Measurements from ENCODE around the gene TBC1D22A. TPM values are rescaled to one million over a fixed set of nuclear protein-coding genes. Genes with fewer than 3 reads are reported as not detected.
"Not testable (repeated sequence)": the region's sequence is repeated elsewhere in the genome, so short reads cannot be mapped to it uniquely, and the experiment has no call there.

TBC1D22A gene
- total RNA-seq, 1 donor from 2014 or later = 41.0 TPM

- DNase-seq = no peak
- H3K36me3 Mint-ChIP-seq (ENCODE audit: low read depth) = no peaks in the 10 kb centered on the region
- no peaks in the 10 kb centered on the region for H3K9me3 Mint-ChIP-seq
- H3K4me1 Mint-ChIP-seq = no peaks in the 10 kb centered on the region
- no peaks in the 10 kb centered on the region for H3K27me3 Mint-ChIP-seq
- no peak overlapping the region for H3K4me3 Mint-ChIP-seq
- no peak overlapping the region for H3K27ac Mint-ChIP-seq
- intact Hi-C loops (cut with micrococcal nuclease) = no loop called here
These were observed 398.5 kb downstream of the TBC1D22A start for GRCh38 chr22:47160781-47161520.

GRCh38 chr22:47161631-47162030, 399.2 kb downstream of the TBC1D22A start:
- H3K4me3 Mint-ChIP-seq = no peak overlapping the region
- intact Hi-C loops (cut with micrococcal nuclease) = no loop called here
- DNase-seq = no peak
- H3K27ac Mint-ChIP-seq = no peak overlapping the region
- no peaks in the 10 kb centered on the region for H3K4me1 Mint-ChIP-seq
- H3K27me3 Mint-ChIP-seq = no peaks in the 10 kb centered on the region
- no peaks in the 10 kb centered on the region for H3K36me3 Mint-ChIP-seq (ENCODE audit: low read depth)
- H3K9me3 Mint-ChIP-seq = no peaks in the 10 kb centered on the region

GRCh38 chr22:47162865-47163264, 400.4 kb downstream of the TBC1D22A start:
- H3K4me3 Mint-ChIP-seq = no peak overlapping the region
- no peaks in the 10 kb centered on the region for H3K36me3 Mint-ChIP-seq (ENCODE audit: low read depth)
- no peak overlapping the region for H3K27ac Mint-ChIP-seq
- no peaks in the 10 kb centered on the region for H3K4me1 Mint-ChIP-seq
- no peak for DNase-seq
- intact Hi-C loops (cut with micrococcal nuclease) = no loop called here
- no peaks in the 10 kb centered on the region for H3K9me3 Mint-ChIP-seq
- H3K27me3 Mint-ChIP-seq = no peaks in the 10 kb centered on the region

- no peaks in the 10 kb centered on the region for H3K27me3 Mint-ChIP-seq
- no peaks in the 10 kb centered on the region for H3K4me1 Mint-ChIP-seq
- no peak overlapping the region for H3K4me3 Mint-ChIP-seq
- DNase-seq = no peak
- no peak overlapping the region for H3K27ac Mint-ChIP-seq
- no peaks in the 10 kb centered on the region for H3K9me3 Mint-ChIP-seq
- H3K36me3 Mint-ChIP-seq (ENCODE audit: low read depth) = no peaks in the 10 kb centered on the region
- intact Hi-C loops (cut with micrococcal nuclease) = no loop called here
These were observed 401.0 kb downstream of the TBC1D22A start for GRCh38 chr22:47163481-47163855.

- Mint-ChIP-seq H3K27me3 (no peaks in the 10 kb centered on the region), H3K36me3 (ENCODE audit: low read depth) (no peaks in the 10 kb centered on the region), H3K9me3 (no peaks in the 10 kb centered on the region), H3K4me1 (no peaks in the 10 kb centered on the region), H3K27ac (no peak overlapping the region), H3K4me3 (no peak overlapping the region)
- no peak for DNase-seq
- intact Hi-C loops (cut with micrococcal nuclease) = no loop called here
These were observed 401.5 kb downstream of the TBC1D22A start for GRCh38 chr22:47163856-47164513.

- Mint-ChIP-seq H3K27me3 (no peaks in the 10 kb centered on the region), H3K4me3 (no peak overlapping the region), H3K9me3 (no peaks in the 10 kb centered on the region), H3K36me3 (ENCODE audit: low read depth) (no peaks in the 10 kb centered on the region), H3K4me1 (no peaks in the 10 kb centered on the region), H3K27ac (no peak overlapping the region)
- DNase-seq = no peak
- intact Hi-C loops (cut with micrococcal nuclease) = no loop called here
These were observed 402.3 kb downstream of the TBC1D22A start for GRCh38 chr22:47164514-47165337.

- DNase-seq = no peak
- Mint-ChIP-seq H3K4me1 (no peaks in the 10 kb centered on the region), H3K9me3 (no peaks in the 10 kb centered on the region), H3K27ac (no peak overlapping the region), H3K27me3 (no peaks in the 10 kb centered on the region), H3K4me3 (no peak overlapping the region), H3K36me3 (ENCODE audit: low read depth) (no peaks in the 10 kb centered on the region)
- intact Hi-C loops (cut with micrococcal nuclease) = no loop called here
These were observed 403.0 kb downstream of the TBC1D22A start for GRCh38 chr22:47165338-47166032.

- H3K36me3 Mint-ChIP-seq (ENCODE audit: low read depth) = no peaks in the 10 kb centered on the region
- no peak overlapping the region for H3K27ac Mint-ChIP-seq
- no peaks in the 10 kb centered on the region for H3K9me3 Mint-ChIP-seq
- no peaks in the 10 kb centered on the region for H3K4me1 Mint-ChIP-seq
- intact Hi-C loops (cut with micrococcal nuclease) = no loop called here
- H3K4me3 Mint-ChIP-seq = no peak overlapping the region
- DNase-seq = no peak
- H3K27me3 Mint-ChIP-seq = no peaks in the 10 kb centered on the region
These were observed 403.6 kb downstream of the TBC1D22A start for GRCh38 chr22:47166033-47166404.

GRCh38 chr22:47166446-47167016, 404.1 kb downstream of the TBC1D22A start:
- DNase-seq = no peak
- H3K36me3 Mint-ChIP-seq (ENCODE audit: low read depth) = no peaks in the 10 kb centered on the region
- no peaks in the 10 kb centered on the region for H3K27me3 Mint-ChIP-seq
- no peak overlapping the region for H3K4me3 Mint-ChIP-seq
- intact Hi-C loops (cut with micrococcal nuclease) = no loop called here
- no peaks in the 10 kb centered on the region for H3K9me3 Mint-ChIP-seq
- H3K27ac Mint-ChIP-seq = no peak overlapping the region
- H3K4me1 Mint-ChIP-seq = no peaks in the 10 kb centered on the region

GRCh38 chr22:47167056-47167455, 404.6 kb downstream of the TBC1D22A start:
- H3K27me3 Mint-ChIP-seq = no peaks in the 10 kb centered on the region
- intact Hi-C loops (cut with micrococcal nuclease) = no loop called here
- H3K27ac Mint-ChIP-seq = no peak overlapping the region
- H3K36me3 Mint-ChIP-seq (ENCODE audit: low read depth) = no peaks in the 10 kb centered on the region
- H3K4me3 Mint-ChIP-seq = no peak overlapping the region
- no peaks in the 10 kb centered on the region for H3K9me3 Mint-ChIP-seq
- no peaks in the 10 kb centered on the region for H3K4me1 Mint-ChIP-seq
- DNase-seq = no peak

- H3K4me1 Mint-ChIP-seq = not testable (repeated sequence)
These were observed 405.5 kb downstream of the TBC1D22A start for GRCh38 chr22:47167921-47168320.

GRCh38 chr22:47168441-47168840, 406.0 kb downstream of the TBC1D22A start:
- Mint-ChIP-seq H3K9me3 (no peaks in the 10 kb centered on the region), H3K36me3 (ENCODE audit: low read depth) (no peaks in the 10 kb centered on the region), H3K27me3 (no peaks in the 10 kb centered on the region), H3K4me1 (no peaks in the 10 kb centered on the region), H3K27ac (no peak overlapping the region), H3K4me3 (no peak overlapping the region)
- intact Hi-C loops (cut with micrococcal nuclease) = no loop called here
- DNase-seq = no peak

More at GRCh38 chr22:47167921-47168320, 405.5 kb downstream of the TBC1D22A start:
- H3K36me3 Mint-ChIP-seq (ENCODE audit: low read depth); H3K27ac Mint-ChIP-seq; H3K9me3 Mint-ChIP-seq; intact Hi-C loops (cut with micrococcal nuclease); DNase-seq; H3K27me3 Mint-ChIP-seq; H3K4me3 Mint-ChIP-seq: not testable (repeated sequence)

- intact Hi-C loops (cut with micrococcal nuclease) = no loop called here
- Mint-ChIP-seq H3K4me3 (no peak overlapping the region), H3K4me1 (no peaks in the 10 kb centered on the region), H3K9me3 (no peaks in the 10 kb centered on the region), H3K36me3 (ENCODE audit: low read depth) (peaks cover 4% of the 10 kb centered on the region), H3K27me3 (no peaks in the 10 kb centered on the region), H3K27ac (no peak overlapping the region)
- DNase-seq = no peak
These were observed 406.7 kb downstream of the TBC1D22A start for GRCh38 chr22:47168900-47169800.

All from activated CD4-positive, alpha-beta T cell treated with anti-CD3 and anti-CD28 coated beads, Interleukin-2, amount 10 ng/mL, durations not matched to agents 24 days and 14 days (primary cell).